ENCODE results near the gene SLC27A2. TPM values are rescaled to one million over a fixed set of nuclear protein-coding genes. Genes with fewer than 3 reads are reported as not detected.
"Not testable (repeated sequence)": the region's sequence is repeated elsewhere in the genome, so short reads cannot be mapped to it uniquely, and the experiment has no call there.

Gene SLC27A2
- total RNA-seq, 1 experiment from 2014 or later, result 0.77 TPM

- Histone ChIP-seq H3K27ac (ENCODE audit: low read depth, low read length, poor library complexity, severe bottlenecking) (no peak overlapping the region), H3K9me3 (ENCODE audit: low read depth, low read length, poor library complexity, severe bottlenecking) (peaks cover 4% of the 10 kb centered on the region), H3K36me3 (ENCODE audit: insufficient read depth, low read length, poor library complexity, severe bottlenecking) (no peaks in the 10 kb centered on the region), H3K27me3 (replicated peaks; ENCODE audit: insufficient read depth, low read depth, low read length, poor library complexity) (no peaks in the 10 kb centered on the region), H3K4me3 (ENCODE audit: low read depth, low read length, poor library complexity, severe bottlenecking) (no peak overlapping the region), H3K4me1 (ENCODE audit: insufficient read depth, low read length, poor library complexity, severe bottlenecking) (peaks cover 6% of the 10 kb centered on the region)
- intact Hi-C loops (cut with micrococcal nuclease; ENCODE audit: unreplicated experiment), result loop anchor here (5.0 kb wide), 1 partner anchor 756 kb away; the partner anchor contains the start of gene AP4E1
- TF ChIP-seq CTCF (conservative IDR thresholded peaks at IDR 0.05; ENCODE audit: low read depth, low read length) (no peak), EZH2 (IDR thresholded peaks at IDR 0.05; ENCODE audit: borderline replicate concordance, low read depth, low read length, poor library complexity, severe bottlenecking) (no peak)
- CTCF ChIA-PET, result no interaction called here
- POLR2A ChIA-PET (ENCODE audit: low non-redundant PET), result no interaction called here
- BruUV-seq (replicated peaks), result no TSS peak
- no peak for DNase-seq (ENCODE audit: low spot score)
These were observed 30.5 kb upstream of the SLC27A2 start for GRCh38 chr15:50151476-50151875.

- H3K27ac ChIP-seq (ENCODE audit: low read depth, low read length, poor library complexity, severe bottlenecking); H3K9me3 ChIP-seq (ENCODE audit: low read depth, low read length, poor library complexity, severe bottlenecking); intact Hi-C loops (cut with micrococcal nuclease; ENCODE audit: unreplicated experiment); H3K4me3 ChIP-seq (ENCODE audit: low read depth, low read length, poor library complexity, severe bottlenecking); H3K27me3 ChIP-seq (replicated peaks; ENCODE audit: insufficient read depth, low read depth, low read length, poor library complexity); H3K36me3 ChIP-seq (ENCODE audit: insufficient read depth, low read length, poor library complexity, severe bottlenecking); BruUV-seq (replicated peaks); H3K4me1 ChIP-seq (ENCODE audit: insufficient read depth, low read length, poor library complexity, severe bottlenecking); POLR2A ChIA-PET (ENCODE audit: low non-redundant PET); DNase-seq (ENCODE audit: low spot score); CTCF ChIA-PET: not testable (repeated sequence)
These were observed 23.8 kb upstream of the SLC27A2 start for GRCh38 chr15:50158236-50158635.

GRCh38 chr15:50162969-50163718 lies 18.9 kb upstream of the SLC27A2 start:
- ChIA-PET CTCF (no interaction called here), POLR2A (ENCODE audit: low non-redundant PET) (no interaction called here)
- intact Hi-C loops (cut with micrococcal nuclease; ENCODE audit: unreplicated experiment), result no loop called here
- no peak overlapping the region for H3K27ac ChIP-seq (ENCODE audit: low read depth, low read length, poor library complexity, severe bottlenecking)
- no peak for TF ChIP-seq CTCF (conservative IDR thresholded peaks at IDR 0.05; ENCODE audit: low read depth, low read length)
- TF ChIP-seq EZH2 (IDR thresholded peaks at IDR 0.05; ENCODE audit: borderline replicate concordance, low read depth, low read length, poor library complexity, severe bottlenecking), result no peak
- H3K4me1 ChIP-seq (ENCODE audit: insufficient read depth, low read length, poor library complexity, severe bottlenecking), result peaks cover 7% of the 10 kb centered on the region
- H3K27me3 ChIP-seq (replicated peaks; ENCODE audit: insufficient read depth, low read depth, low read length, poor library complexity), result no peaks in the 10 kb centered on the region
- no peak for DNase-seq (ENCODE audit: low spot score)
- H3K4me3 ChIP-seq (ENCODE audit: low read depth, low read length, poor library complexity, severe bottlenecking), result no peak overlapping the region
- no peaks in the 10 kb centered on the region for H3K36me3 ChIP-seq (ENCODE audit: insufficient read depth, low read length, poor library complexity, severe bottlenecking)
- no TSS peak for BruUV-seq (replicated peaks)
- no peaks in the 10 kb centered on the region for H3K9me3 ChIP-seq (ENCODE audit: low read depth, low read length, poor library complexity, severe bottlenecking)
